SK-MEL-5 (cell line): ENCODE results near the gene CAPS2. TPM values are rescaled to one million over a fixed set of nuclear protein-coding genes. Genes with fewer than 3 reads are reported as not detected.
"Not testable (repeated sequence)": the region's sequence is repeated elsewhere in the genome, so short reads cannot be mapped to it uniquely, and the experiment has no call there.

Experiments used
- DNase-seq: peaks from one replicate; pipeline ENCODE4 v3.0.0-alpha.2; 2016; ENCODE audit warnings: low read depth, low spot score
- in situ Hi-C: cut with HindIII; loops from 2 replicates; pipeline ENCODE4 v1.10.0; 2016; ENCODE audit warnings: low sequenced_read_pairs, high pct_unique_total_duplicates, low pct_unique_long_range_greater_than_20kb
- polyA plus RNA-seq, 2 experiments: library from polyadenylated mRNA; depleted of rRNA; stranded (reverse); fragments of >200 nt; gene quantifications; 2 replicates each; pipeline ENCODE4 v1.2.3, GENCODE V29; 2015
- total RNA-seq: library from RNA; depleted of rRNA; stranded (reverse); fragments of >200 nt; shearing (Covaris generic); gene quantifications from 2 replicates; pipeline ENCODE4 v1.2.3, GENCODE V29; 2014; rRNA removed

The CAPS2 gene
- 0.77 and 2.3 TPM in 2 replicates for total RNA-seq
- polyA plus RNA-seq (2015; cell fraction: cytosol; rRNA removed): 0.71 and 0.92 TPM in 2 replicates
- polyA plus RNA-seq (2015; cell fraction: nucleus; rRNA removed): 7.3 TPM in 2 replicates

GRCh38 chr12:75329918-75330826, at the start of gene CAPS2:
Gene CAPS2, minus strand, starts transcription at chr12:75330324. Its CDS starts 3,826 bp downstream, at chr12:75326498.
- in situ Hi-C loops: no loop called here
- DNase-seq: peak; percentile 79

GRCh38 chr12:75378354-75378753, 48.2 kb upstream of the CAPS2 start:
- no peak for DNase-seq
- in situ Hi-C loops: no loop called here

- DNase-seq: no peak
- in situ Hi-C loops: no loop called here
Observed at GRCh38 chr12:75374971-75375370, 44.8 kb upstream of the CAPS2 start.

GRCh38 chr12:75366629-75367028, 36.5 kb upstream of the CAPS2 start:
- no peak for DNase-seq
- in situ Hi-C loops: no loop called here

- no peak for DNase-seq
Observed at GRCh38 chr12:75364919-75365318, 34.8 kb upstream of the CAPS2 start.

GRCh38 chr12:75361408-75361807, 31.3 kb upstream of the CAPS2 start:
- no peak for DNase-seq
- in situ Hi-C loops: no loop called here

More at GRCh38 chr12:75364919-75365318, 34.8 kb upstream of the CAPS2 start:
- in situ Hi-C loops: no loop called here

GRCh38 chr12:75360920-75361319, 30.8 kb upstream of the CAPS2 start:
- DNase-seq: no peak
- in situ Hi-C loops: no loop called here

GRCh38 chr12:75354011-75354410, 23.9 kb upstream of the CAPS2 start:
- no peak for DNase-seq
- in situ Hi-C loops: no loop called here

- no peak for DNase-seq
- in situ Hi-C loops: no loop called here
Observed at GRCh38 chr12:75350413-75350812, 20.3 kb upstream of the CAPS2 start.

- no peak for DNase-seq
- in situ Hi-C loops: no loop called here
Observed at GRCh38 chr12:75349946-75350345, 19.8 kb upstream of the CAPS2 start.

- DNase-seq, in situ Hi-C loops: not testable (repeated sequence)
Observed at GRCh38 chr12:75346215-75346614, 16.1 kb upstream of the CAPS2 start.

GRCh38 chr12:75345531-75345930, 15.4 kb upstream of the CAPS2 start:
- in situ Hi-C loops: no loop called here
- DNase-seq: no peak

GRCh38 chr12:75341873-75342272, 11.7 kb upstream of the CAPS2 start:
- in situ Hi-C loops: no loop called here
- no peak for DNase-seq

GRCh38 chr12:75337905-75338304, 7.8 kb upstream of the CAPS2 start:
- no peak for DNase-seq
- in situ Hi-C loops: no loop called here

GRCh38 chr12:75334384-75335030, 4.4 kb upstream of the CAPS2 start, which contains the start of gene GLIPR1L1:
Gene GLIPR1L1, plus strand, starts transcription at chr12:75334670. Its CDS starts 59 bp downstream, at chr12:75334729.
- in situ Hi-C loops: no loop called here
- peak; percentile 90 for DNase-seq

GRCh38 chr12:75327642-75328041, 2.5 kb downstream of the CAPS2 start:
- in situ Hi-C loops: no loop called here
- no peak for DNase-seq

- in situ Hi-C loops: no loop called here
- DNase-seq: no peak
Observed at GRCh38 chr12:75323663-75324062, 6.5 kb downstream of the CAPS2 start.

GRCh38 chr12:75322464-75322863, 7.7 kb downstream of the CAPS2 start:
- no peak for DNase-seq
- in situ Hi-C loops: no loop called here
